Loucy (cell line): Measurements from ENCODE around the gene TRIP13.

ENCODE experiments used
- H2AFZ ChIP-seq: fragments of 200-600 bp; sonication (generic); 2 replicates; pipeline ENCODE4 v1.6.0; 2016; ENCODE audit warnings: antibody characterized with exemption, mild to moderate bottlenecking, low read length, moderate library complexity
- H3F3A ChIP-seq: fragments of 200-600 bp; 2 replicates; pipeline ENCODE4 v1.6.0; 2016; ENCODE audit warnings: antibody characterized with exemption, low read depth, mild to moderate bottlenecking
- H3K27me3 ChIP-seq: fragments of 200-600 bp; sonication (generic); 2 replicates; pipeline ENCODE4 v1.6.1; 2014; ENCODE audit warnings: low read length, mild to moderate bottlenecking; ENCODE audit not compliant: insufficient read depth, poor library complexity, severe bottlenecking
- H3K36me3 ChIP-seq: fragments of 200-600 bp; sonication (generic); 2 replicates; pipeline ENCODE4 v1.6.1; 2016; ENCODE audit warnings: low read length; ENCODE audit not compliant: insufficient read depth
- H3K4me1 ChIP-seq: fragments of 200-600 bp; sonication (generic); 2 replicates; pipeline ENCODE4 v1.5.1; 2014; ENCODE audit warnings: low read length, mild to moderate bottlenecking; ENCODE audit not compliant: insufficient read depth, poor library complexity, severe bottlenecking
- H3K4me2 ChIP-seq: fragments of 200-600 bp; sonication (generic); 2 replicates; pipeline ENCODE4 v1.6.0; 2014; ENCODE audit warnings: antibody characterized with exemption, low read length, low read depth, mild to moderate bottlenecking; ENCODE audit not compliant: poor library complexity, severe bottlenecking
- H3K4me3 ChIP-seq: fragments of 200-600 bp; sonication (generic); 2 replicates; pipeline ENCODE4 v1.5.1; 2014; ENCODE audit warnings: low read length, mild to moderate bottlenecking, mixed read lengths; ENCODE audit not compliant: poor library complexity, severe bottlenecking
- H3K79me2 ChIP-seq: fragments of 200-600 bp; sonication (generic); 2 replicates; pipeline ENCODE4 v1.6.1; 2014; ENCODE audit warnings: low read length; ENCODE audit not compliant: insufficient read depth
- H3K9ac ChIP-seq: fragments of 200-600 bp; sonication (generic); 2 replicates; pipeline ENCODE4 v1.6.0; 2014; ENCODE audit warnings: mild to moderate bottlenecking, low read depth, low read length, moderate library complexity; ENCODE audit not compliant: poor library complexity, severe bottlenecking
- H3K9me2 ChIP-seq: fragments of 200-600 bp; sonication (generic); replicated peaks from 2 replicates; pipeline ENCODE4 v1.6.1; 2016; ENCODE audit warnings: low read depth, low read length, mixed read lengths
- H3K9me3 ChIP-seq: fragments of 200-600 bp; sonication (generic); 2 replicates; pipeline ENCODE4 v1.6.1; 2014; ENCODE audit warnings: mild to moderate bottlenecking, antibody characterized with exemption, low read length, low read depth; ENCODE audit not compliant: insufficient read depth
- H4K20me1 ChIP-seq: fragments of 200-600 bp; sonication (generic); 2 replicates; pipeline ENCODE4 v1.6.0; 2014; ENCODE audit warnings: antibody characterized with exemption, low read length, mild to moderate bottlenecking; ENCODE audit not compliant: insufficient read depth, poor library complexity, severe bottlenecking
- CTCF ChIP-seq: fragments of 200-600 bp; sonication (generic); conservative IDR thresholded peaks from 2 replicates; pipeline ENCODE4 v1.5.1; 2014; ENCODE audit warnings: mild to moderate bottlenecking, antibody characterized with exemption, low read length
- EZH2phosphoT487 ChIP-seq: fragments of 200-600 bp; IDR thresholded peaks from 2 replicates; pipeline ENCODE4 v1.6.1; 2018; ENCODE audit warnings: antibody characterized with exemption, mild to moderate bottlenecking, moderate library complexity, borderline replicate concordance

The TRIP13 gene

GRCh38 chr5:854217-854616 lies 38.5 kb upstream of the TRIP13 start:
- H4K20me1 ChIP-seq, result no peaks in the 10 kb centered on the region
- H3K27me3 ChIP-seq, result no peaks in the 10 kb centered on the region
- no peak overlapping the region for H3K9ac ChIP-seq
- TF ChIP-seq CTCF (no peak), EZH2phosphoT487 (no peak)
- H3K4me1 ChIP-seq, result no peaks in the 10 kb centered on the region
- no peaks in the 10 kb centered on the region for H3K36me3 ChIP-seq
- H3F3A ChIP-seq, result no peaks in the 10 kb centered on the region
- H3K9me2 ChIP-seq, result no peaks in the 10 kb centered on the region
- no peaks in the 10 kb centered on the region for H3K79me2 ChIP-seq
- no peak overlapping the region for H3K4me2 ChIP-seq
- no peak overlapping the region for H2AFZ ChIP-seq
- no peaks in the 10 kb centered on the region for H3K9me3 ChIP-seq
- no peak overlapping the region for H3K4me3 ChIP-seq

GRCh38 chr5:854966-855743 lies 37.5 kb upstream of the TRIP13 start:
- no peak overlapping the region for H2AFZ ChIP-seq
- H3K4me2 ChIP-seq, result no peak overlapping the region
- no peaks in the 10 kb centered on the region for H3K9me3 ChIP-seq
- TF ChIP-seq CTCF, result no peak
- TF ChIP-seq EZH2phosphoT487, result no peak
- no peaks in the 10 kb centered on the region for H3K79me2 ChIP-seq
- no peaks in the 10 kb centered on the region for H3K9me2 ChIP-seq
- H3K27me3 ChIP-seq, result no peaks in the 10 kb centered on the region
- H3F3A ChIP-seq, result no peaks in the 10 kb centered on the region
- H3K4me3 ChIP-seq, result no peak overlapping the region
- H3K36me3 ChIP-seq, result no peaks in the 10 kb centered on the region
- H4K20me1 ChIP-seq, result no peaks in the 10 kb centered on the region
- H3K4me1 ChIP-seq, result no peaks in the 10 kb centered on the region
- H3K9ac ChIP-seq, result no peak overlapping the region

GRCh38 chr5:855771-856530 lies 36.7 kb upstream of the TRIP13 start:
- Histone ChIP-seq H3K4me3 (no peak overlapping the region), H3K9me2 (no peaks in the 10 kb centered on the region), H3K27me3 (no peaks in the 10 kb centered on the region), H3K36me3 (no peaks in the 10 kb centered on the region), H3K79me2 (no peaks in the 10 kb centered on the region), H3K9me3 (no peaks in the 10 kb centered on the region), H2AFZ (no peak overlapping the region), H4K20me1 (no peaks in the 10 kb centered on the region), H3K9ac (no peak overlapping the region), H3F3A (no peaks in the 10 kb centered on the region), H3K4me2 (no peak overlapping the region), H3K4me1 (no peaks in the 10 kb centered on the region)
- no peak for TF ChIP-seq EZH2phosphoT487
- no peak for TF ChIP-seq CTCF
